ENCODE data around the gene CFAP410.

DNA sequence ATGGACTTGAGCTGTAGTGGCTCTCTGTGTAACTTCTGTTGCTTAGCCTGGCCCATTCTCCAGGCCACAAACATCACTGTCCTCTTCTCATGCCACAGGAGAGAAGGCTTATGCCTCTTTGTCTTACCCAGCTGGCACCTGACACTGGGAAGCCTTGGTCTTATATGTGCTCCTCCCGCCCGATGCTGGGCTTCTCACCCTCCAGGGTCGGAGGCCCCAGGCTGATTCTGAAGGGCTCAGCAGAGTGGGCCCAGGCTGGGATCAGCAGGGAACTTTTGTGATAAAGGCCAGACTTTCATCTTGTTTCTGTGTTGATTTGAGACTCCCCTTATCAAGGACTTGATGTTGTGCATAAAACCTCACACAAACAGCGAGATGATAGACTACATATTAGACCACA is 44.0 kb upstream of the CFAP410 start:
- TF ChIP-seq, protein P1, sequence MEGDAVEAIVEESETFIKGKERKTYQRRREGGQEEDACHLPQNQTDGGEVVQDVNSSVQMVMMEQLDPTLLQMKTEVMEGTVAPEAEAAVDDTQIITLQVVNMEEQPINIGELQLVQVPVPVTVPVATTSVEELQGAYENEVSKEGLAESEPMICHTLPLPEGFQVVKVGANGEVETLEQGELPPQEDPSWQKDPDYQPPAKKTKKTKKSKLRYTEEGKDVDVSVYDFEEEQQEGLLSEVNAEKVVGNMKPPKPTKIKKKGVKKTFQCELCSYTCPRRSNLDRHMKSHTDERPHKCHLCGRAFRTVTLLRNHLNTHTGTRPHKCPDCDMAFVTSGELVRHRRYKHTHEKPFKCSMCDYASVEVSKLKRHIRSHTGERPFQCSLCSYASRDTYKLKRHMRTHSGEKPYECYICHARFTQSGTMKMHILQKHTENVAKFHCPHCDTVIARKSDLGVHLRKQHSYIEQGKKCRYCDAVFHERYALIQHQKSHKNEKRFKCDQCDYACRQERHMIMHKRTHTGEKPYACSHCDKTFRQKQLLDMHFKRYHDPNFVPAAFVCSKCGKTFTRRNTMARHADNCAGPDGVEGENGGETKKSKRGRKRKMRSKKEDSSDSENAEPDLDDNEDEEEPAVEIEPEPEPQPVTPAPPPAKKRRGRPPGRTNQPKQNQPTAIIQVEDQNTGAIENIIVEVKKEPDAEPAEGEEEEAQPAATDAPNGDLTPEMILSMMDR (IDR thresholded peaks at IDR 0.05): no peak
- TF ChIP-seq POLR2AphosphoS5 (IDR thresholded peaks at IDR 0.05) (no peak), POLR2A (IDR thresholded peaks at IDR 0.05) (no peak), EP300 (IDR thresholded peaks at IDR 0.05) (no peak)

Data from upper lobe of left lung (tissue), 4 donors.